Measurements from ENCODE around the gene PCID2. TPM values are rescaled to one million over a fixed set of nuclear protein-coding genes. Genes with fewer than 3 reads are reported as not detected.

The PCID2 gene
- total and polyA plus RNA-seq, 2 of the 13 experiments (the other 11 are each of a cell fraction or from before 2014, with no cell fraction given): 65.0 to 111 TPM

DNA sequence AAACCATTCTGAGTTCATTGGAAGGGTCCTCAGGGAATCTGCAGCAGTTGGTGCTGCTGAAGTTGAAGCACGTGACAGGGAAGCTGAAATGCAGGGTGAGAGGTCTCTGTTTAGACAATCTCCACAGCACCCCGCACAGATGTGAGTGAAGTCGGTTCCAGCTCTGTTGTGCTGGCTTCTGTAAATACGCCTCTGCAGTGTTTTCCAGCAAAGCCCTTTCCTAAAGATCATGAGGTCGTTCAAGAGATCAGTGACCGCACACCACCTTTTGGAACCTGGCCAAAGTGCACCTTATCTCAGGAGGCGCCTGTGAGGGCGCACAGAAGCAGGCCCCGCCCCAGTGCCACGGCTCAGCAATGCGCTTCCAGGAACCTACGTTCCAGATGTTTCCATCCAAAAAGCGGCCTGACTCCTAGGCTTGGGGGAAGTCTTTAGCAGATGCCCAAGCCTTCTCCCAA is 11.7 kb upstream of the PCID2 start (continued):
- TF ChIP-seq ZNF281 (CRISPR knock-in tag; IDR thresholded peaks at IDR 0.05; ENCODE audit: borderline replicate concordance) (no peak), ZNF124 (CRISPR knock-in tag; IDR thresholded peaks at IDR 0.05) (no peak), CEBPB (IDR thresholded peaks at IDR 0.05; ENCODE audit: borderline replicate concordance, low read depth, low read length) (no peak), SYNCRIP (IDR thresholded peaks at IDR 0.05; ENCODE audit: insufficient read depth, low read depth, low read length) (no peak), ZFP82 (CRISPR knock-in tag; IDR thresholded peaks at IDR 0.05; ENCODE audit: borderline replicate concordance) (no peak), ASH2L (IDR thresholded peaks at IDR 0.05; ENCODE audit: insufficient read length, low read depth, low read length) (peak; percentile 20), EHMT2 (IDR thresholded peaks at IDR 0.05; ENCODE audit: borderline replicate concordance, low read depth, low read length) (no peak), ZNF788 (CRISPR knock-in tag; IDR thresholded peaks at IDR 0.05; ENCODE audit: borderline replicate concordance) (peak; percentile 43; the same call in 1 of the 2 replicates), HCFC1 (IDR thresholded peaks at IDR 0.05; ENCODE audit: low read depth, low read length) (no peak), ZBTB46 (CRISPR knock-in tag; IDR thresholded peaks at IDR 0.05; ENCODE audit: borderline replicate concordance) (no peak), TRIM24 (CRISPR knock-in tag; IDR thresholded peaks at IDR 0.05) (peak; percentile 42; the same call in 1 of the 2 replicates), PCBP1 (IDR thresholded peaks at IDR 0.05; ENCODE audit: borderline replicate concordance, low read depth, low read length) (no peak), SETDB1 (CRISPR knock-in tag; IDR thresholded peaks at IDR 0.05; ENCODE audit: borderline replicate concordance) (no peak)
- TF ChIP-seq, protein P1, sequence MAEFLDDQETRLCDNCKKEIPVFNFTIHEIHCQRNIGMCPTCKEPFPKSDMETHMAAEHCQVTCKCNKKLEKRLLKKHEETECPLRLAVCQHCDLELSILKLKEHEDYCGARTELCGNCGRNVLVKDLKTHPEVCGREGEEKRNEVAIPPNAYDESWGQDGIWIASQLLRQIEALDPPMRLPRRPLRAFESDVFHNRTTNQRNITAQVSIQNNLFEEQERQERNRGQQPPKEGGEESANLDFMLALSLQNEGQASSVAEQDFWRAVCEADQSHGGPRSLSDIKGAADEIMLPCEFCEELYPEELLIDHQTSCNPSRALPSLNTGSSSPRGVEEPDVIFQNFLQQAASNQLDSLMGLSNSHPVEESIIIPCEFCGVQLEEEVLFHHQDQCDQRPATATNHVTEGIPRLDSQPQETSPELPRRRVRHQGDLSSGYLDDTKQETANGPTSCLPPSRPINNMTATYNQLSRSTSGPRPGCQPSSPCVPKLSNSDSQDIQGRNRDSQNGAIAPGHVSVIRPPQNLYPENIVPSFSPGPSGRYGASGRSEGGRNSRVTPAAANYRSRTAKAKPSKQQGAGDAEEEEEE (CRISPR knock-in tag; IDR thresholded peaks at IDR 0.05; ENCODE audit: borderline replicate concordance): no peak
- TF ChIP-seq, protein P2, sequence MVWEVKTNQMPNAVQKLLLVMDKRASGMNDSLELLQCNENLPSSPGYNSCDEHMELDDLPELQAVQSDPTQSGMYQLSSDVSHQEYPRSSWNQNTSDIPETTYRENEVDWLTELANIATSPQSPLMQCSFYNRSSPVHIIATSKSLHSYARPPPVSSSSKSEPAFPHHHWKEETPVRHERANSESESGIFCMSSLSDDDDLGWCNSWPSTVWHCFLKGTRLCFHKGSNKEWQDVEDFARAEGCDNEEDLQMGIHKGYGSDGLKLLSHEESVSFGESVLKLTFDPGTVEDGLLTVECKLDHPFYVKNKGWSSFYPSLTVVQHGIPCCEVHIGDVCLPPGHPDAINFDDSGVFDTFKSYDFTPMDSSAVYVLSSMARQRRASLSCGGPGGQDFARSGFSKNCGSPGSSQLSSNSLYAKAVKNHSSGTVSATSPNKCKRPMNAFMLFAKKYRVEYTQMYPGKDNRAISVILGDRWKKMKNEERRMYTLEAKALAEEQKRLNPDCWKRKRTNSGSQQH (CRISPR knock-in tag; IDR thresholded peaks at IDR 0.05; ENCODE audit: low read depth): peak; percentile 86; the same call in 1 of the 2 replicates
- TF ChIP-seq, protein P3, sequence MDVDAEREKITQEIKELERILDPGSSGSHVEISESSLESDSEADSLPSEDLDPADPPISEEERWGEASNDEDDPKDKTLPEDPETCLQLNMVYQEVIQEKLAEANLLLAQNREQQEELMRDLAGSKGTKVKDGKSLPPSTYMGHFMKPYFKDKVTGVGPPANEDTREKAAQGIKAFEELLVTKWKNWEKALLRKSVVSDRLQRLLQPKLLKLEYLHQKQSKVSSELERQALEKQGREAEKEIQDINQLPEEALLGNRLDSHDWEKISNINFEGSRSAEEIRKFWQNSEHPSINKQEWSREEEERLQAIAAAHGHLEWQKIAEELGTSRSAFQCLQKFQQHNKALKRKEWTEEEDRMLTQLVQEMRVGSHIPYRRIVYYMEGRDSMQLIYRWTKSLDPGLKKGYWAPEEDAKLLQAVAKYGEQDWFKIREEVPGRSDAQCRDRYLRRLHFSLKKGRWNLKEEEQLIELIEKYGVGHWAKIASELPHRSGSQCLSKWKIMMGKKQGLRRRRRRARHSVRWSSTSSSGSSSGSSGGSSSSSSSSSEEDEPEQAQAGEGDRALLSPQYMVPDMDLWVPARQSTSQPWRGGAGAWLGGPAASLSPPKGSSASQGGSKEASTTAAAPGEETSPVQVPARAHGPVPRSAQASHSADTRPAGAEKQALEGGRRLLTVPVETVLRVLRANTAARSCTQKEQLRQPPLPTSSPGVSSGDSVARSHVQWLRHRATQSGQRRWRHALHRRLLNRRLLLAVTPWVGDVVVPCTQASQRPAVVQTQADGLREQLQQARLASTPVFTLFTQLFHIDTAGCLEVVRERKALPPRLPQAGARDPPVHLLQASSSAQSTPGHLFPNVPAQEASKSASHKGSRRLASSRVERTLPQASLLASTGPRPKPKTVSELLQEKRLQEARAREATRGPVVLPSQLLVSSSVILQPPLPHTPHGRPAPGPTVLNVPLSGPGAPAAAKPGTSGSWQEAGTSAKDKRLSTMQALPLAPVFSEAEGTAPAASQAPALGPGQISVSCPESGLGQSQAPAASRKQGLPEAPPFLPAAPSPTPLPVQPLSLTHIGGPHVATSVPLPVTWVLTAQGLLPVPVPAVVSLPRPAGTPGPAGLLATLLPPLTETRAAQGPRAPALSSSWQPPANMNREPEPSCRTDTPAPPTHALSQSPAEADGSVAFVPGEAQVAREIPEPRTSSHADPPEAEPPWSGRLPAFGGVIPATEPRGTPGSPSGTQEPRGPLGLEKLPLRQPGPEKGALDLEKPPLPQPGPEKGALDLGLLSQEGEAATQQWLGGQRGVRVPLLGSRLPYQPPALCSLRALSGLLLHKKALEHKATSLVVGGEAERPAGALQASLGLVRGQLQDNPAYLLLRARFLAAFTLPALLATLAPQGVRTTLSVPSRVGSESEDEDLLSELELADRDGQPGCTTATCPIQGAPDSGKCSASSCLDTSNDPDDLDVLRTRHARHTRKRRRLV (CRISPR knock-in tag; IDR thresholded peaks at IDR 0.05): peak; percentile 61; the same call in 1 of the 2 replicates

All from HepG2 (cell line).